Activated naive CD4-positive, alpha-beta T cell (primary cell): Measurements from ENCODE around the gene PCARE.

Source experiments
- DNase-seq, 4 experiments: peaks; one replicate each; lab custom pipeline; 2025; lab: John Stamatoyannopoulos, UW

Gene PCARE

DNA sequence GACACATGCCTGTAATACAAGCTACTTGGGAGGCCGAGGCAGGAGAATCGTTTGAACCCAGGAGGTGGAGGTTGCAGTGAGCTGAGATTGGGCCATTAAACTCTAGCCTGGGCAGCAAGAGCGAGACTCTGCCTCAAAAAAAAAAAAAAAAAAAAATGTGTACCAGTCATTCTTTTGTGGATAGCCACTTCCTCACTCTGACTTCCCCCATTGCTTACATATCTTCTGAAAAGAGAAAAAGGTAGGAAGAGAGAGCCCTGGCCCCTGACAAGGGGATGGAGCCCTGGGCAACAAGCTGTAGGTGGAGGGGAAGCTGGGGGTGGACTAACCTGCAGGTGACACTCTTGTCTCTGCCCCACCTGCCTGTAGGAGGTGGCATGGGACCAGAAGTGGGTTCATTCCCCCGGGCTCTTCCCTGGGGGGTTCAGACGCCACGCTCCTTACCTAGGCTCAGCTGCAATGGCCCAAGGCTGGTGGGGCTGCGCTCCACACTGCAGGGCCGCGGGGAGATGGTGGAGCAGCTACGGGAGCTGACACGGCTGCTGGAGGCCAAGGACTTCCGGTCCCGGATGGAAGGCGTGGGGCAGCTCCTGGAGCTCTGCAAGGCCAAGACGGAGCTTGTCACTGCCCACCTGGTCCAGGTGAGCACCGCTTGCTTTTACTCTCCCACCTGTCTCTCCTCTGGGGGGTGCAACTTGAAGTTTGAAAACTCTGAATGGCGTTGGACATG is 39.1 kb downstream of the PCARE start:
- DNase-seq: no peak

DNA sequence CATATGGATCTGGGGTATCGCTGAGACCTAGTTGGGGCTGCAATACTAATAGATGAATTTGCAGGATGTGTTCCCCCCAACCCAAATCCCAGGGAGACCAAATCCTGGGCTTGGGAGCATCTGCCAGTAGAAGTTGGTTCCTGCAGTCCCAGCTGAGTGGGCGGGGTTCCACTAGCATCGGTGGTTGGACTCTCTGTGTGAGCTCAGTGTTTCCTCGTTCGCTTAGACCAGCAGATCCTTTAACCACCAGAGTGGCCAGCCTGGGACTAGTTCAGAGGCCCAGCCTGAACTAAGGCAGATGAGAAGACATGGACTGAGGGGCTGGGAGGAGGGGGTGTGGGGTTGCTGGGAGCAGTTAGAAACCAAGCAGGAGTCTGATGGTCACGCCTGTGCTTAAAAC is 40.7 kb downstream of the PCARE start:
- no peak for DNase-seq

- DNase-seq: no peak
Measured at GRCh38 chr2:29033172-29033571, 41.2 kb downstream of the PCARE start.

- DNase-seq: no peak
Measured at GRCh38 chr2:29032189-29032588, 42.1 kb downstream of the PCARE start.

DNA sequence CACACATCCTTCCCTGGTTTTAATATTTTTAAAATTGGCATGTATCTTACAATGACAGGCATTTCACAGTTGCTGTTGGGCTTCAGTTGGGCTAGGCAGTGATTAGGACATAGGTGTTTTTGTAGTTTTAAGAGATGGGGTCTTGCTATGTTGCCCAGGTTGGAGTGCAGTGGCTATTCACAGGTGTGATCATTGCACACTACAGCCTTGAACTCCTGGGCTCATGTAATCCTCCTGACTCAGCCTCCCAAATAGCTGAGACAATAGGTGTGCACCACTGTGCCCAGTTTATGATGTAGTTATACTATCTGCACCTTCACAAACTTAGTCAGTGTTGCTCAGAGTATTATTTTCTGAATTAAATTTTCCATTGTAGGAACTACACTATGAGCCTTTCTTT is 43.3 kb downstream of the PCARE start:
- no peak for DNase-seq

DNA sequence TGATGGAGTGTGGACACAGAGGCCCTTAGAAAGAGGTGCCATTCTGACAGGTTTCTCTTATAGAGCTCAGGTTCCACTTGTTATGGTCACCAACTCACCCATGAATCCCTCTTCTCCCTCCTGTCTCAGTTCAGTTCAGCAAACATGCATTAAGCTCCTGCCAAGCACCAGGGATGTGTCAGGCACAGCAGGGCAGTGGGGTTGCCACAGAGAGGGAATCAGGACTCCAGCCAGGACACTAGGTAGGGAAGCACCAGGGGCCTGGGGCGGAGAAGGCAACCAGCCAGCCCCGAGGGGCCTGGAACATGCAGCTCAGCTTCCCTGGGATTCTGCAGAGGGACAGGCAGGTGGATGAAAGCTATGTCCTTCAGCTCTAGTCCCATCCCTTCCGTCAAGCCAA is 48.6 kb downstream of the PCARE start:
- DNase-seq: no peak

DNA sequence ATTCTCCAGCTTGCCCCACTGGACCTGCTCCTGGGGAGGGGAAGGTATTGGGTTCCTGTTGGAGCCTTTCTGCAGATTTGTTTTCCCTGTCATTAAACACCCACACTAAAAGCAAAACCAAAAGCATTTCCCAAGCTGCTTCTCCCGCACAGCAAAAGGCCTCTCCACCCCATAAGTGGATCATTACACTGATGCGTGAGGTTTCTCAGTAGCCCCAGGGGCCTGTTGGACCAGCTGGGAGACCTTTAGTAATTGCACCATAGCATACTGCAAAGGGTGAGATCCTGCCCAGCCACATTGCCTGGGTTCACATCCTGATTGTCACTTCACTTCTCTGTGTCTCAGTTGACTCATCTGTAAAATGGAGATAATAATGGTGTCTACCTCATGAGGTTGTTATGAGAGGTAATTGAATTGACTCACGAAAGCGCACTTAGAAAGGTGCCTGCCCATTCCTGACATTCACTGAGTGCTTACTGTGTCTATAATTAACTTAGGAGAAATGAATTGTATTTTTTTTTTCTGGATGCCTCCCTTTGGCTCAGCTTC is 49.4 kb downstream of the PCARE start:
- DNase-seq: no peak

GRCh38 chr2:29023188-29023587 is 51.1 kb downstream of the PCARE start:
- DNase-seq: no peak

GRCh38 chr2:29022679-29023078 is 51.6 kb downstream of the PCARE start:
- DNase-seq: no peak

- DNase-seq: no peak
Measured at GRCh38 chr2:29021886-29022285, 52.4 kb downstream of the PCARE start.

GRCh38 chr2:29017716-29018435 is 56.4 kb downstream of the PCARE start:
- DNase-seq: no peak

- no peak for DNase-seq
Measured at GRCh38 chr2:29016504-29016903, 57.8 kb downstream of the PCARE start.

DNA sequence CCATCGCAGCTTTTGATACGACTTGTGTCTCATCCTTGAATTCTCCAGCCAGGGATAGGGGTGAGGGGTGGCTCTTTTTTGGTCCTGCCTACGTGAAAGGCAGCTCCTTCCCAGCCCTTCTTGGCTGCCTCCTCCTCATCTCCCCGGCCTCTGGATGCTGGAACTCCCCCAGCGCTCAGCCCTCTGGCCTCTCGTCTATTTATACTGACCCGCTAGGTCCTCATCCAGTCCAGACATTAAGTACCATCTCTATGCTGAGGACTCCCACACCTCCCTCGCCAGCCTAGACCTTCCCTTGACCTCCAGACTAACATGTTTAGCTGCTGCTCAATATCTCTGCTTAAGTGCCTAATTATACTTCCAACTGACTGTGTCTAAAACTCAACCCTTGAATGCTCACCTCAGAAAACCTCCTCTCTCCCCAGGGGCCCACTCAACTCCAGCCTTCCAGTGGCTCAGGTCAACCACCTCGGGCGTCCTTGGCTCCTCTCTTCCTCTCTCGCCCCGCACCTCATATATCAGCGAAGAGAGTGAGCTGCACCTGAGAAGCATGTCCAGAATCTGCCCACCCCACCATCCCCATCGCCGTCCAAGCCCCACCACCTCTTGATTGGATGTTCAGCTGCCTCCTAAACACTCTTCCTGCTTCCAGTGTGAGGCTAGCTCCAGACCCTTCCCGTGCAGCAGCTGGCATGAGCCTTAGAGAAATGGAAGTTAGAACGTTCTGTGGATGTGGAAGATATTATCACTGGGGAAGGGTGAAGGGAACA is 58.4 kb downstream of the PCARE start:
- no peak for DNase-seq

DNA sequence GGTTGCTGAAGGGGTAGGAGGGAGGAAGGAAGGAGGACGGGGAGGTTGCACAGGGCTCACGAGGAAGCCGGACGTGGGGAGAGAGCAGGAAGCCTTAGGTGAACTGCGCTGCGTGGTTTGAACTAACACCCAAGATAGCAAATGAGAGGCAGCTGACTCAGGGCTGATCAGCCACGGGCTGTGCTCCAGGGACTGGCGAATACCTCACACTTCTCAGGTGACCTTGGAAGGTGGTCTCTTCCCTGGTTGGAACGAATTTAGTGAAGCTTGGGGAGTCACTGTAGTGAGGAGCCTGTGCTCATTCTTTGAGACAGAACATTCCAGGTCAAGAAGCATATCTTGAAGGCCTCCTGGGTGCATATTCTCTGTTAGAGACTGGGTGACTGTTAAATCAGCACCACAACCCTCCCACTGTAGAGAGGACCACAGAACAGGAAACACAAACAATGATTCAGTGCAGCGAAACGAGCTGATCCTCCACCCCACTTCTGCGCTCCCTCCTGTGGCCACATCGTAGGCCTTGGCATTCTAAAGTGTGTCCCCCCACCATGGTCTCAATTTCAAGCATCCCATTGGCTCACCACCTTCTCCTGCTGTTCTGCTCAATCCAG is 59.4 kb downstream of the PCARE start:
- peak in 2 of 4 experiments; percentile 55 to 58 for DNase-seq

DNA sequence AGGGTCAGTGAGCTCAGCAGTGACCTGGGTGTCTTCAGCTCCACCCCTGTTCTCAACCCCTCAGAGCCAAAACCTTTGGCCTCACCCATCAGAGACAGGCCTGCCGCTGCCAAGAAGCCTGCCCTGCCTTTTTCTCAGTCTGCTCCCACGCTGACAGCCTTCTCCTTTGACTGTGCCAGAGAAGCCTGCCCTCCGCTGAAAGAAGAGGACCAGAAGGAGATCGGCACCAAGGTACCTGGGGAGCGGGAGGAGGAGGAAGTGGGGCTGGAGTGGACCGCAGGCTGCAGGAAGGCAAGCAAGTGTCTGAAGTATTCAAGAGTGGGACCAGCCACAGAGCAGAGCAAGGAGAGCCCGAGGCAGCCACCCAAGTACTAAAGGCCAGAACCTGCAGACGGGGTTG is 60.0 kb downstream of the PCARE start:
- peak in 1 of 4 experiments; percentile 17 for DNase-seq

GRCh38 chr2:29013057-29013780 is 61.1 kb downstream of the PCARE start:
- DNase-seq: no peak

DNA sequence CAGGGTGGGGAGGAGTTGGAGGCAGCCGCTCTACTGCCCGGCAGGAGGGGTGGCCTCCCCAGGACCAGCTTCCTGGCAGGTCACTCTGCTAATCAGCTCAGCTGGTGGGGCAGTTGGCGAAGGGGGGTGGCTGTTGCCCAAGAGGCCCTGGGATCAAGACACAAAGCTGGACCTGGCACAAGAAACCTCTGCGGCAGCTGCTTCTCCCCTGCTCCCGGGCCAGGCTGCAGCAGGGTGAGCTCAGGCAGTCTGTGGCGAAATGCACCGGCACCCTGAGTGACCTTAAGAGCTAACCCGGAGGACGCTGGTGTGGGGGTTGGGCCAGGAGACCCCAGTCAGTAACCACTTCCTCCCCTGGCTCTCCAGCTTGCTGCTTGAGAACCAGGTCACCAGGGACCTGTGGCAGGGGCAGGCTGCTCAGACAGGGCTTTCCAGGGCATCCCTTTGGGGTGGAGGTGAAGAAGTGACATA is 62.1 kb downstream of the PCARE start:
- peak in 2 of 4 experiments; percentile 6 to 10 for DNase-seq
